Loucy (cell line): Measurements from ENCODE around the gene AGAP5.

Experiments
- H2AFZ ChIP-seq: fragments of 200-600 bp; sonication (generic); 2 replicates; pipeline ENCODE4 v1.6.0; 2016; ENCODE audit warnings: antibody characterized with exemption, mild to moderate bottlenecking, low read length, moderate library complexity
- H3F3A ChIP-seq: fragments of 200-600 bp; 2 replicates; pipeline ENCODE4 v1.6.0; 2016; ENCODE audit warnings: antibody characterized with exemption, low read depth, mild to moderate bottlenecking
- H3K27me3 ChIP-seq: fragments of 200-600 bp; sonication (generic); 2 replicates; pipeline ENCODE4 v1.6.1; 2014; ENCODE audit warnings: low read length, mild to moderate bottlenecking; ENCODE audit not compliant: insufficient read depth, poor library complexity, severe bottlenecking
- H3K36me3 ChIP-seq: fragments of 200-600 bp; sonication (generic); 2 replicates; pipeline ENCODE4 v1.6.1; 2016; ENCODE audit warnings: low read length; ENCODE audit not compliant: insufficient read depth
- H3K4me1 ChIP-seq: fragments of 200-600 bp; sonication (generic); 2 replicates; pipeline ENCODE4 v1.5.1; 2014; ENCODE audit warnings: low read length, mild to moderate bottlenecking; ENCODE audit not compliant: insufficient read depth, poor library complexity, severe bottlenecking
- H3K4me2 ChIP-seq: fragments of 200-600 bp; sonication (generic); 2 replicates; pipeline ENCODE4 v1.6.0; 2014; ENCODE audit warnings: antibody characterized with exemption, low read length, low read depth, mild to moderate bottlenecking; ENCODE audit not compliant: poor library complexity, severe bottlenecking
- H3K4me3 ChIP-seq: fragments of 200-600 bp; sonication (generic); 2 replicates; pipeline ENCODE4 v1.5.1; 2014; ENCODE audit warnings: low read length, mild to moderate bottlenecking, mixed read lengths; ENCODE audit not compliant: poor library complexity, severe bottlenecking
- H3K79me2 ChIP-seq: fragments of 200-600 bp; sonication (generic); 2 replicates; pipeline ENCODE4 v1.6.1; 2014; ENCODE audit warnings: low read length; ENCODE audit not compliant: insufficient read depth
- H3K9ac ChIP-seq: fragments of 200-600 bp; sonication (generic); 2 replicates; pipeline ENCODE4 v1.6.0; 2014; ENCODE audit warnings: mild to moderate bottlenecking, low read depth, low read length, moderate library complexity; ENCODE audit not compliant: poor library complexity, severe bottlenecking
- H3K9me2 ChIP-seq: fragments of 200-600 bp; sonication (generic); replicated peaks from 2 replicates; pipeline ENCODE4 v1.6.1; 2016; ENCODE audit warnings: low read depth, low read length, mixed read lengths
- H3K9me3 ChIP-seq: fragments of 200-600 bp; sonication (generic); 2 replicates; pipeline ENCODE4 v1.6.1; 2014; ENCODE audit warnings: mild to moderate bottlenecking, antibody characterized with exemption, low read length, low read depth; ENCODE audit not compliant: insufficient read depth
- H4K20me1 ChIP-seq: fragments of 200-600 bp; sonication (generic); 2 replicates; pipeline ENCODE4 v1.6.0; 2014; ENCODE audit warnings: antibody characterized with exemption, low read length, mild to moderate bottlenecking; ENCODE audit not compliant: insufficient read depth, poor library complexity, severe bottlenecking
- EZH2phosphoT487 ChIP-seq: fragments of 200-600 bp; IDR thresholded peaks from 2 replicates; pipeline ENCODE4 v1.6.1; 2018; ENCODE audit warnings: antibody characterized with exemption, mild to moderate bottlenecking, moderate library complexity, borderline replicate concordance
- TF ChIP-seq, protein P1 (sequence below): fragments of 200-600 bp; sonication (generic); conservative IDR thresholded peaks from 2 replicates; pipeline ENCODE4 v1.5.1; 2014; ENCODE audit warnings: mild to moderate bottlenecking, antibody characterized with exemption, low read length

AGAP5 gene

DNA sequence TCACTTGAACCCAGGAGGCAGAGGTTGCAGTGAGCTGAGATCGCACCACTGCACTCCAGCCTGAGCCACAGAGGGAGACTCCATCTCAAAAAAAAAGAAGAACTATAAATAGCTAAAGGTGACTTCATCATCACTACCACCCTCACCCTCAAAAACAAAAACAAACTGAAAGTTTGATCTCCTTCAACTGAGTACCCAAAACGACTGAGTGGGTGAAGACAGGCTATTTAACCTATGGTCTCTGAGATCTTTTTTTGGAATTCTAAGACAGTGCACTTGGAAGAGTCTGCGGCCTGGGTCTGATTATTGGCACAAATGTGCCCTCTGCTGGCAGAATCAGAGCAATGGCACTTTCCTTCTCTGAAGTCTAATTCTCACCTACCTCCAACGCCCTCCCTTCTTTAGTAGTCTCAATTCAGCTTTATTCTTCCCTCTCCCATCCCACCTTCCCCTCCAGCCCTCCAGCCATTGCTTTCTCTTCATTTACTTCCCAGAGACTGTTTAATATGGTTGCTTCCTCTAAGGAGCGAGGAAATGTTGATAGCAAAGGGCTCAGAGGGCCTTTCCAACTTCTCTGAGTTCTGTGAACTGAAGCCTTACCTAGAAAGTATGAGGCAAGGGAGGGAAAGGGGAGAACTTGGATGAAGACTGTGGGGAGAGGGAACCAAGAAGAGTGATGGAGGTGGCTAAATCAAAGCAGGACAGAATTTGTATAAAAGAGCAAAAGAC, 53.7 kb downstream of the AGAP5 start:
- no peaks in the 10 kb centered on the region for H3K9me2 ChIP-seq
- H3K9me3 ChIP-seq = no peaks in the 10 kb centered on the region
- no peaks in the 10 kb centered on the region for H3F3A ChIP-seq
- H3K79me2 ChIP-seq = no peaks in the 10 kb centered on the region; the same call in 1 of the 2 replicates
- no peak overlapping the region for H3K9ac ChIP-seq
- TF ChIP-seq, protein P1, sequence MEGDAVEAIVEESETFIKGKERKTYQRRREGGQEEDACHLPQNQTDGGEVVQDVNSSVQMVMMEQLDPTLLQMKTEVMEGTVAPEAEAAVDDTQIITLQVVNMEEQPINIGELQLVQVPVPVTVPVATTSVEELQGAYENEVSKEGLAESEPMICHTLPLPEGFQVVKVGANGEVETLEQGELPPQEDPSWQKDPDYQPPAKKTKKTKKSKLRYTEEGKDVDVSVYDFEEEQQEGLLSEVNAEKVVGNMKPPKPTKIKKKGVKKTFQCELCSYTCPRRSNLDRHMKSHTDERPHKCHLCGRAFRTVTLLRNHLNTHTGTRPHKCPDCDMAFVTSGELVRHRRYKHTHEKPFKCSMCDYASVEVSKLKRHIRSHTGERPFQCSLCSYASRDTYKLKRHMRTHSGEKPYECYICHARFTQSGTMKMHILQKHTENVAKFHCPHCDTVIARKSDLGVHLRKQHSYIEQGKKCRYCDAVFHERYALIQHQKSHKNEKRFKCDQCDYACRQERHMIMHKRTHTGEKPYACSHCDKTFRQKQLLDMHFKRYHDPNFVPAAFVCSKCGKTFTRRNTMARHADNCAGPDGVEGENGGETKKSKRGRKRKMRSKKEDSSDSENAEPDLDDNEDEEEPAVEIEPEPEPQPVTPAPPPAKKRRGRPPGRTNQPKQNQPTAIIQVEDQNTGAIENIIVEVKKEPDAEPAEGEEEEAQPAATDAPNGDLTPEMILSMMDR = peak; percentile 96
- no peak for TF ChIP-seq EZH2phosphoT487
- H3K36me3 ChIP-seq = no peaks in the 10 kb centered on the region
- peak overlapping the region; percentile 14 for H3K4me2 ChIP-seq
- peak overlapping the region; percentile 52 for H2AFZ ChIP-seq
- H3K4me3 ChIP-seq = no peak overlapping the region
- H4K20me1 ChIP-seq = no peaks in the 10 kb centered on the region
- H3K27me3 ChIP-seq = no peaks in the 10 kb centered on the region
- peaks cover 7% of the 10 kb centered on the region for H3K4me1 ChIP-seq

DNA sequence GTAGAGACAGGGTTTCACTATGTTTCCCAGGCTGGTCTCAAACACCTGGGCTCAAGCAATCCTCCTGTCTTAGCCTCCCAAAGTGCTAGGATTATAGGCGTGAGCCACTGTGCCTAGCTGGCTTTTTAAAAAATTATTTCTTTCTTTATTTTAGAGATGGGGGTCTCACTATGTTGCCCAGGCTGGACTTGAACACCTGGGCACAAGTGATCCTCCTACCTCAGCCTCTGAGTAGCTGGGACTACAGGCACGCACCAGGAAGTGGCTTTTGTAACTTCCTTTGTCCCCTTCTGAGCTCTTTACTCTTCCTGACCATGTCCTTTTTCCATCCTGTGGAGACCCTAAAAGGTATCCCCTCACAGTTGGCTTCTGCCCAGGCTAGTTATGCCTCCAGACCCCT, 54.5 kb downstream of the AGAP5 start:
- H3K9me2 ChIP-seq = no peaks in the 10 kb centered on the region
- H3K9me3 ChIP-seq = no peaks in the 10 kb centered on the region
- H3K36me3 ChIP-seq = no peaks in the 10 kb centered on the region
- H3K4me3 ChIP-seq = no peak overlapping the region
- H3K9ac ChIP-seq = no peak overlapping the region
- no peaks in the 10 kb centered on the region for H3F3A ChIP-seq
- no peaks in the 10 kb centered on the region; the same call in 1 of the 2 replicates for H3K79me2 ChIP-seq
- no peak for TF ChIP-seq EZH2phosphoT487
- TF ChIP-seq, protein P1 = no peak
- H3K4me2 ChIP-seq = no peak overlapping the region
- no peaks in the 10 kb centered on the region for H4K20me1 ChIP-seq
- H3K4me1 ChIP-seq = peaks cover 7% of the 10 kb centered on the region
- no peak overlapping the region for H2AFZ ChIP-seq
- H3K27me3 ChIP-seq = no peaks in the 10 kb centered on the region

DNA sequence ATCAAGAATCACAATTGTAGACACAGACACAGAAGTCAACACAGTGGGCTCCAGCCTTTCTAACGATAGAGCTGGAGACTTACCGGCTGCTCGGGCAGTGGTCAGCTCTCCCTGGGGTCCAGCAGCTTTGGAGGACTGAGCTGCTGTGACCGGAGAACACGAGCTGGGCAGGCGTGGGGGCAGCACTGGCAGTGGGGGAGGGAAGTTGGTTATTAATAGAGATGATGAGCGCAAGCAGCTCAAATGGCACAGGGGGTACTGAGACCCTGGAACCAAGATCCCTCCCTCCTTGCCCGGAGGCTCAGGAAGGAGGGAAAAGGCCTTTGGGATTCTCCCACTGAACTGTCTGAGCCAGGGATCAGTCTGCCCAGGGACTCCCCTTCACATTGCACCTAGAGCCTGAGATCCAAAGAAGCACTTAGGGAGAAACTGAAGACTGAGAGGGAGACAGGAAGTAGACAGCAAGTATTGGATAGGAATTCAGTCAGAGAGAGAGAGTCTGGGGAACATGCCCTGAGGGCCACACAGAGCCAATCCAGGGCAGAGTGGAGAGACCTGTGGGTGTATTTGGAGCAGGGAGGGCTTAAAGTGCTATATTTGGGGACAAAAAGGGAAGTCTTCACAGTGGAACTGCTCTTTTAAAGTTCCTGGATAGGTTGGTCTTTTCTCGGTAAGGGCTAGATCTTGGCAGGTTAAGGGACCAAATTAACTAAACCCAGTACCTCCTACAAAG, 56.4 kb downstream of the AGAP5 start, which contains the start of gene MYOZ1:
TSS of gene MYOZ1 (minus strand) at position 147 of the 733 bp plus-strand sequence. CDS start 1,457 bp downstream, outside the sequence.
- H3K9ac ChIP-seq = no peak within 1 kb of the TSS
- H3K4me1 ChIP-seq = no peaks in the 10 kb centered on the region
- H4K20me1 ChIP-seq = no peaks in the 10 kb centered on the region
- peak within 1 kb of the TSS; percentile 18 for H2AFZ ChIP-seq
- H3F3A ChIP-seq = no peaks in the 10 kb centered on the region
- H3K4me3 ChIP-seq = no peak within 1 kb of the TSS
- no peak for TF ChIP-seq EZH2phosphoT487
- TF ChIP-seq, protein P1 = no peak
- H3K9me3 ChIP-seq = no peaks in the 10 kb centered on the region
- no peak within 1 kb of the TSS for H3K4me2 ChIP-seq
- H3K36me3 ChIP-seq = no peaks in the 10 kb centered on the region
- H3K27me3 ChIP-seq = no peaks in the 10 kb centered on the region
- H3K9me2 ChIP-seq = no peaks in the 10 kb centered on the region
- H3K79me2 ChIP-seq = no peaks in the 10 kb centered on the region
